GM20000 (cell line): ENCODE results near the gene BMX.

Source experiments
- DNase-seq: peaks from one replicate; pipeline ENCODE4 v3.0.0; 2012; ENCODE audit warnings: low spot score
- CTCF ChIP-seq: IDR thresholded peaks from 2 replicates; pipeline ENCODE4 v1.5.1; 2012; ENCODE audit warnings: mild to moderate bottlenecking, control low read depth; ENCODE audit errors: extremely low read depth, missing control alignments

BMX gene

GRCh38 chrX:15500497-15500966, at the start of gene BMX:
Gene BMX, plus strand, starts transcription at chrX:15500807. Its CDS starts 7,547 bp downstream, at chrX:15508354.
- DNase-seq, result no peak
- TF ChIP-seq CTCF, result no peak

- DNase-seq, result no peak
- no peak for TF ChIP-seq CTCF
Measured at GRCh38 chrX:15451913-15452312, 48.7 kb upstream of the BMX start.

- DNase-seq, result no peak
- TF ChIP-seq CTCF, result no peak
Measured at GRCh38 chrX:15464704-15465103, 35.9 kb upstream of the BMX start.

- no peak for TF ChIP-seq CTCF
- DNase-seq, result peak; percentile 38
Measured at GRCh38 chrX:15465347-15465746, 35.3 kb upstream of the BMX start.

GRCh38 chrX:15465896-15466651, 34.5 kb upstream of the BMX start:
- DNase-seq, result no peak
- no peak for TF ChIP-seq CTCF

GRCh38 chrX:15468036-15468435, 32.6 kb upstream of the BMX start:
- no peak for DNase-seq

More at GRCh38 chrX:15468036-15468435, 32.6 kb upstream of the BMX start:
- peak; percentile 10 for TF ChIP-seq CTCF
